Measurements from ENCODE around the gene KCNA4.
"Not testable (repeated sequence)": the region's sequence is repeated elsewhere in the genome, so short reads cannot be mapped to it uniquely, and the experiment has no call there.

The KCNA4 gene

DNA sequence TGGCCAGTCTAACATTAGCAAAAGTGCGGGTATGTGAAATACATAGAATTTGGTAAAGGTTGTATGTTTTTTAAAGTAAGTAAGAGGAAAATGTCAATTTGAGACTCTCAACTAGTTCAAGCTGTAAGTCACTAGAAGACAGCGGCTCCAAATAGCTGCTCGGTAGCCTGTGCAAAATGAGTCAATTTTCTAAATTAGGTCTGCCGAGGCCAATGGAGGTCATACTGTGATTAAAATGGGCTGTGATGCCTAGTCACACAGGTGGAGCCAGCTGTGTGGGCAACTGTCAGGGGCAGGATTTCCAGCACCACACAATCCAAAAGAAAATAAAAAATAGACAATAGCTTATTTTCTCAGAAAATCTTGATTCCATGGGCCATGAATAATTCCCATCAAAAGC is 32.3 kb downstream of the KCNA4 start:
- Histone ChIP-seq H3K4ac (ENCODE audit: low read length) (no peak overlapping the region), H3K9ac (ENCODE audit: low read depth, low read length, poor library complexity) (no peak overlapping the region), H2BK5ac (ENCODE audit: low read length) (no peak overlapping the region), H2AFZ (ENCODE audit: low read length) (no peak overlapping the region), H2BK120ac (ENCODE audit: low read depth, low read length) (no peak overlapping the region), H3K9me3 (replicated peaks in 1 of 2; ENCODE audit: control insufficient read depth in 2 of 2, insufficient read depth in 1 of 2, low read depth in 1 of 2, low read length in 2 of 2) (no peaks in the 10 kb centered on the region), H3K18ac (ENCODE audit: low read length) (no peak overlapping the region), H2BK15ac (ENCODE audit: low read length) (no peak overlapping the region), H4K91ac (ENCODE audit: low read depth, low read length, poor library complexity) (no peak overlapping the region), H3K79me1 (ENCODE audit: low read depth, low read length) (no peaks in the 10 kb centered on the region), H3K14ac (ENCODE audit: low read length) (no peak overlapping the region), H3K36me3 (replicated peaks in 1 of 2; ENCODE audit: control insufficient read depth in 2 of 2, insufficient read depth in 2 of 2, low read length in 2 of 2) (no peaks in the 10 kb centered on the region), H3K4me1 (ENCODE audit: control insufficient read depth in 2 of 2, insufficient read depth in 1 of 2, low read depth in 1 of 2, low read length in 2 of 2) (peaks cover 0 to 3% of the 10 kb centered on the region in 2 donors), H3K4me2 (ENCODE audit: insufficient read depth, low read length, poor library complexity, severe bottlenecking) (no peak overlapping the region), H3K4me3 (ENCODE audit: low read length in 2 of 2) (no peak overlapping the region), H3K27ac (replicated peaks; ENCODE audit: low read length) (no peak overlapping the region), H3K23ac (ENCODE audit: low read depth, low read length, poor library complexity) (no peak overlapping the region), H2AK5ac (ENCODE audit: low read depth, low read length) (no peak overlapping the region), H4K8ac (ENCODE audit: low read depth, low read length) (no peak overlapping the region), H3K27me3 (ENCODE audit: control insufficient read depth in 3 of 3, insufficient read depth in 3 of 3, low read depth in 1 of 3, low read length in 3 of 3) (no peaks in the 10 kb centered on the region), H2BK12ac (ENCODE audit: low read length) (no peak overlapping the region)
- no peak for DNase-seq (ENCODE audit: low spot score)
- no CpG with 5 or more reads among the region's 4 CpGs for WGBS, 2 donors (ENCODE audit: extremely low coverage in 2 of 2, insufficient read length in 2 of 2, insufficient replicate concordance in 1 of 2)

- no CpG with 5 or more reads among the region's 2 CpGs for WGBS, 2 donors (ENCODE audit: extremely low coverage in 2 of 2, insufficient read length in 2 of 2, insufficient replicate concordance in 1 of 2)
Measured at GRCh38 chr11:29978549-29978948, 38.3 kb downstream of the KCNA4 start.

GRCh38 chr11:29975580-29975979 is 41.2 kb downstream of the KCNA4 start:
- H4K8ac ChIP-seq (ENCODE audit: low read depth, low read length); H3K79me1 ChIP-seq (ENCODE audit: low read depth, low read length); H3K4me3 ChIP-seq (ENCODE audit: low read length in 2 of 2); H2BK12ac ChIP-seq (ENCODE audit: low read length); H3K36me3 ChIP-seq (replicated peaks in 1 of 2; ENCODE audit: control insufficient read depth in 2 of 2, insufficient read depth in 2 of 2, low read length in 2 of 2); H3K9ac ChIP-seq (ENCODE audit: low read depth, low read length, poor library complexity); H4K91ac ChIP-seq (ENCODE audit: low read depth, low read length, poor library complexity); H3K9me3 ChIP-seq (replicated peaks in 1 of 2; ENCODE audit: control insufficient read depth in 2 of 2, insufficient read depth in 1 of 2, low read depth in 1 of 2, low read length in 2 of 2); H2BK15ac ChIP-seq (ENCODE audit: low read length); H2BK5ac ChIP-seq (ENCODE audit: low read length); H2AFZ ChIP-seq (ENCODE audit: low read length); H3K4me1 ChIP-seq (ENCODE audit: control insufficient read depth in 2 of 2, insufficient read depth in 1 of 2, low read depth in 1 of 2, low read length in 2 of 2); H3K18ac ChIP-seq (ENCODE audit: low read length); H3K4ac ChIP-seq (ENCODE audit: low read length); H3K27me3 ChIP-seq (ENCODE audit: control insufficient read depth in 3 of 3, insufficient read depth in 3 of 3, low read depth in 1 of 3, low read length in 3 of 3); DNase-seq (ENCODE audit: low spot score); H3K14ac ChIP-seq (ENCODE audit: low read length); H2AK5ac ChIP-seq (ENCODE audit: low read depth, low read length); H3K23ac ChIP-seq (ENCODE audit: low read depth, low read length, poor library complexity); H3K27ac ChIP-seq (replicated peaks; ENCODE audit: low read length); H2BK120ac ChIP-seq (ENCODE audit: low read depth, low read length); H3K4me2 ChIP-seq (ENCODE audit: insufficient read depth, low read length, poor library complexity, severe bottlenecking): not testable (repeated sequence)
- no CpG with 5 or more reads among the region's 10 CpGs for WGBS, 2 donors (ENCODE audit: extremely low coverage in 2 of 2, insufficient read length in 2 of 2, insufficient replicate concordance in 1 of 2)

More at GRCh38 chr11:29978549-29978948, 38.3 kb downstream of the KCNA4 start:
- no peaks in the 10 kb centered on the region for H3K36me3 ChIP-seq (replicated peaks in 1 of 2; ENCODE audit: control insufficient read depth in 2 of 2, insufficient read depth in 2 of 2, low read length in 2 of 2)
- H3K14ac ChIP-seq (ENCODE audit: low read length) = no peak overlapping the region
- no peak overlapping the region for H3K9ac ChIP-seq (ENCODE audit: low read depth, low read length, poor library complexity)
- DNase-seq (ENCODE audit: low spot score) = no peak
- H3K23ac ChIP-seq (ENCODE audit: low read depth, low read length, poor library complexity) = no peak overlapping the region
- H2AFZ ChIP-seq (ENCODE audit: low read length) = no peak overlapping the region
- H3K27me3 ChIP-seq (ENCODE audit: control insufficient read depth in 3 of 3, insufficient read depth in 3 of 3, low read depth in 1 of 3, low read length in 3 of 3) = no peaks in the 10 kb centered on the region
- no peak overlapping the region for H2BK15ac ChIP-seq (ENCODE audit: low read length)
- no peaks in the 10 kb centered on the region for H3K9me3 ChIP-seq (replicated peaks in 1 of 2; ENCODE audit: control insufficient read depth in 2 of 2, insufficient read depth in 1 of 2, low read depth in 1 of 2, low read length in 2 of 2)
- H3K4me1 ChIP-seq (ENCODE audit: control insufficient read depth in 2 of 2, insufficient read depth in 1 of 2, low read depth in 1 of 2, low read length in 2 of 2) = peaks cover 0 to 3% of the 10 kb centered on the region in 2 donors
- H3K27ac ChIP-seq (replicated peaks; ENCODE audit: low read length) = no peak overlapping the region
- H3K4me3 ChIP-seq (ENCODE audit: low read length in 2 of 2) = no peak overlapping the region
- H2BK5ac ChIP-seq (ENCODE audit: low read length) = no peak overlapping the region
- no peak overlapping the region for H4K91ac ChIP-seq (ENCODE audit: low read depth, low read length, poor library complexity)
- H3K4ac ChIP-seq (ENCODE audit: low read length) = no peak overlapping the region
- H3K18ac ChIP-seq (ENCODE audit: low read length) = no peak overlapping the region
- no peak overlapping the region for H3K4me2 ChIP-seq (ENCODE audit: insufficient read depth, low read length, poor library complexity, severe bottlenecking)
- no peak overlapping the region for H2BK12ac ChIP-seq (ENCODE audit: low read length)
- H2BK120ac ChIP-seq (ENCODE audit: low read depth, low read length) = no peak overlapping the region
- no peak overlapping the region for H2AK5ac ChIP-seq (ENCODE audit: low read depth, low read length)
- H4K8ac ChIP-seq (ENCODE audit: low read depth, low read length) = no peak overlapping the region
- H3K79me1 ChIP-seq (ENCODE audit: low read depth, low read length) = no peaks in the 10 kb centered on the region

- H2BK15ac ChIP-seq (ENCODE audit: low read length) = no peak overlapping the region
- no peak overlapping the region for H4K8ac ChIP-seq (ENCODE audit: low read depth, low read length)
- no peak overlapping the region for H2BK120ac ChIP-seq (ENCODE audit: low read depth, low read length)
- no peaks in the 10 kb centered on the region for H3K4me1 ChIP-seq (ENCODE audit: control insufficient read depth in 2 of 2, insufficient read depth in 1 of 2, low read depth in 1 of 2, low read length in 2 of 2)
- no peak overlapping the region for H3K18ac ChIP-seq (ENCODE audit: low read length)
- H3K27ac ChIP-seq (replicated peaks; ENCODE audit: low read length) = no peak overlapping the region
- H3K23ac ChIP-seq (ENCODE audit: low read depth, low read length, poor library complexity) = no peak overlapping the region
- no peaks in the 10 kb centered on the region for H3K9me3 ChIP-seq (replicated peaks in 1 of 2; ENCODE audit: control insufficient read depth in 2 of 2, insufficient read depth in 1 of 2, low read depth in 1 of 2, low read length in 2 of 2)
- no peaks in the 10 kb centered on the region for H3K79me1 ChIP-seq (ENCODE audit: low read depth, low read length)
- no CpG with 5 or more reads among the region's 2 CpGs for WGBS, 2 donors (ENCODE audit: extremely low coverage in 2 of 2, insufficient read length in 2 of 2, insufficient replicate concordance in 1 of 2)
- no peak overlapping the region for H3K4me2 ChIP-seq (ENCODE audit: insufficient read depth, low read length, poor library complexity, severe bottlenecking)
- no peaks in the 10 kb centered on the region for H3K36me3 ChIP-seq (replicated peaks in 1 of 2; ENCODE audit: control insufficient read depth in 2 of 2, insufficient read depth in 2 of 2, low read length in 2 of 2)
- no peak overlapping the region for H3K14ac ChIP-seq (ENCODE audit: low read length)
- no peak for DNase-seq (ENCODE audit: low spot score)
- H2BK5ac ChIP-seq (ENCODE audit: low read length) = no peak overlapping the region
- no peak overlapping the region for H2AK5ac ChIP-seq (ENCODE audit: low read depth, low read length)
- H3K4ac ChIP-seq (ENCODE audit: low read length) = no peak overlapping the region
- H3K27me3 ChIP-seq (ENCODE audit: control insufficient read depth in 3 of 3, insufficient read depth in 3 of 3, low read depth in 1 of 3, low read length in 3 of 3) = no peaks in the 10 kb centered on the region
- no peak overlapping the region for H2AFZ ChIP-seq (ENCODE audit: low read length)
- H3K4me3 ChIP-seq (ENCODE audit: low read length in 2 of 2) = no peak overlapping the region
- H4K91ac ChIP-seq (ENCODE audit: low read depth, low read length, poor library complexity) = no peak overlapping the region
- H2BK12ac ChIP-seq (ENCODE audit: low read length) = no peak overlapping the region
- no peak overlapping the region for H3K9ac ChIP-seq (ENCODE audit: low read depth, low read length, poor library complexity)
Measured at GRCh38 chr11:29963796-29964195, 53.0 kb downstream of the KCNA4 start.
